K562 (cell line): ENCODE data around the gene FMOD. TPM values are rescaled to one million over a fixed set of nuclear protein-coding genes. Genes with fewer than 3 reads are reported as not detected.
A peak's percentile ranks its signal among the peaks of the same experiment; 100 is the strongest.

Source experiments
- ARID2 ChIP-seq: fragments of 450-650 bp; IDR thresholded peaks from 2 replicates; pipeline ENCODE4 v1.6.1; 2017; ENCODE audit warnings: antibody characterized with exemption, mild to moderate bottlenecking
- E2F1 ChIP-seq: sonication (generic); formaldehyde crosslinking; IDR thresholded peaks from 2 replicates; pipeline ENCODE4 v1.8.1; 2023; ENCODE audit warnings: mild to moderate bottlenecking, missing genetic modification reagents, moderate library complexity
- EP400 ChIP-seq: fragments of 450-650 bp; IDR thresholded peaks from 2 replicates; pipeline ENCODE4 v1.6.1; 2017; ENCODE audit warnings: antibody characterized with exemption, mild to moderate bottlenecking, moderate library complexity
- FOXJ3 ChIP-seq: sonication (generic); formaldehyde crosslinking; IDR thresholded peaks from 2 replicates; pipeline ENCODE4 v1.4.0; 2020; ENCODE audit warnings: mild to moderate bottlenecking, missing genetic modification reagents
- FOXO4 ChIP-seq: fragments of 450-650 bp; formaldehyde crosslinking; IDR thresholded peaks from 2 replicates; pipeline ENCODE4 v1.4.0; 2020; ENCODE audit warnings: mild to moderate bottlenecking, moderate library complexity
- IRF2 ChIP-seq: sonication (generic); formaldehyde crosslinking; IDR thresholded peaks from 2 replicates; pipeline ENCODE4 v1.8.1; 2022; ENCODE audit warnings: mild to moderate bottlenecking, missing genetic modification reagents
- KLF6 ChIP-seq: fragments of 250-450 bp; sonication (Bioruptor Pico); IDR thresholded peaks from 2 replicates; pipeline ENCODE4 v1.4.0; 2020; ENCODE audit warnings: mild to moderate bottlenecking, moderate library complexity, borderline replicate concordance
- L3MBTL2 ChIP-seq: fragments of 450-650 bp; IDR thresholded peaks from 2 replicates; pipeline ENCODE4 v1.6.1; 2016; ENCODE audit warnings: mild to moderate bottlenecking, moderate library complexity
- NRF1 ChIP-seq, 2 experiments: fragments of 450-650 bp; IDR thresholded peaks in 1 of 2; conservative IDR thresholded peaks in 1 of 2; 2 replicates each; pipeline ENCODE4 v1.6.1; 2014; ENCODE audit warnings: mild to moderate bottlenecking in 2 of 2
- RB1 ChIP-seq: fragments of 450-650 bp; IDR thresholded peaks from 2 replicates; pipeline ENCODE4 v1.6.1; 2017; ENCODE audit warnings: low read depth, mild to moderate bottlenecking
- RBM25 ChIP-seq: fragments of 200-400 bp; formaldehyde crosslinking; IDR thresholded peaks from 2 replicates; pipeline ENCODE4 v1.6.1; 2018; ENCODE audit warnings: low read length, low read depth, moderate library complexity; ENCODE audit not compliant: severe bottlenecking
- RFX1 ChIP-seq: fragments of 450-650 bp; IDR thresholded peaks from 2 replicates; pipeline ENCODE4 v1.6.1; 2016; ENCODE audit warnings: mild to moderate bottlenecking, moderate library complexity
- SNIP1 ChIP-seq: fragments of 450-650 bp; IDR thresholded peaks from 2 replicates; pipeline ENCODE4 v1.7.1; 2017; ENCODE audit warnings: low read depth, mild to moderate bottlenecking
- SP2 ChIP-seq: IDR thresholded peaks from 2 replicates; pipeline ENCODE4 v1.6.1; 2011; ENCODE audit warnings: mild to moderate bottlenecking, low read depth, low read length, moderate library complexity; ENCODE audit not compliant: poor library complexity, severe bottlenecking; ENCODE audit errors: extremely low read depth
- SREBF1 ChIP-seq: fragments of 150-350 bp; IDR thresholded peaks from 2 replicates; pipeline ENCODE4 v1.6.1; 2014; ENCODE audit warnings: antibody characterized with exemption, low read depth, low read length, borderline replicate concordance
- SRSF3 ChIP-seq: fragments of 200-400 bp; formaldehyde crosslinking; IDR thresholded peaks from 2 replicates; pipeline ENCODE4 v1.6.1; 2016; ENCODE audit warnings: mild to moderate bottlenecking, low read length, moderate library complexity; ENCODE audit not compliant: insufficient read depth
- TCFL5 ChIP-seq: fragments of 250-450 bp; sonication (Bioruptor Pico); conservative IDR thresholded peaks from 2 replicates; pipeline ENCODE4 v1.6.1; 2021; ENCODE audit warnings: mild to moderate bottlenecking, moderate library complexity, matching md5 sums
- TEAD2 ChIP-seq: fragments of 450-650 bp; IDR thresholded peaks from 2 replicates; pipeline ENCODE4 v1.6.1; 2016; ENCODE audit warnings: missing genetic modification characterization, control low read depth, missing compliant biosample characterization
- ZBTB8A ChIP-seq: fragments of 450-650 bp; IDR thresholded peaks from 2 replicates; pipeline ENCODE4 v1.6.1; 2018; ENCODE audit warnings: mild to moderate bottlenecking, moderate library complexity; ENCODE audit not compliant: partially characterized antibody
- ZNF324 ChIP-seq: fragments of 250-450 bp; sonication (Bioruptor Pico); IDR thresholded peaks from 2 replicates; pipeline ENCODE4 v1.4.0; 2020; ENCODE audit warnings: mild to moderate bottlenecking
- ZNF695 ChIP-seq: fragments of 450-650 bp; formaldehyde crosslinking; IDR thresholded peaks from 2 replicates; pipeline ENCODE4 v1.4.0; 2020; ENCODE audit warnings: mild to moderate bottlenecking, moderate library complexity
- polyA plus RNA-seq, 8 experiments: library from polyadenylated mRNA; depleted of rRNA in 4 of 8; stranded (reverse) in 5 of 8; unstranded in 3 of 8; fragments of >200 nt; fragmentation: Nextera tagmentation in 2 of 8; fragmentation: Illumina TruSeq in 1 of 8; extraction: Ambion mirVana in 2 of 8; extraction: Trizol in 1 of 8; gene quantifications; 2 replicates each; pipeline versions ENCODE4 v1.2.1 to v1.2.3, GENCODE V29; 2011 to 2014; ENCODE audit warnings: inconsistent platforms in 1 of 8, missing spikeins in 1 of 8
- total RNA-seq, 7 experiments: library from RNA; depleted of rRNA in 6 of 7; stranded (reverse); fragments of >200 nt in 6 of 7; fragmentation: Illumina TruSeq in 2 of 7; extraction: Trizol in 2 of 7; gene quantifications; 2 replicates each; pipeline versions ENCODE4 v1.2.1 to v1.2.3, GENCODE V29; 2011 to 2021; ENCODE audit warnings: low replicate concordance in 1 of 7
- TF ChIP-seq, protein P1 (sequence below): fragments of 450-650 bp; IDR thresholded peaks from 2 replicates; pipeline ENCODE4 v1.6.1; 2017; ENCODE audit warnings: antibody characterized with exemption, mild to moderate bottlenecking
- TF ChIP-seq, protein P2 (sequence below): fragments of 250-450 bp; sonication (Bioruptor Pico); IDR thresholded peaks from 2 replicates; pipeline ENCODE4 v1.6.1; 2021; ENCODE audit warnings: mild to moderate bottlenecking

The FMOD gene
- total and polyA plus RNA-seq, 9 of the 15 experiments (the other 6 are each of a cell fraction or from before 2014, with no cell fraction given), result 0.03 to 0.13 (median 0.03) TPM; not detected in 6

DNA sequence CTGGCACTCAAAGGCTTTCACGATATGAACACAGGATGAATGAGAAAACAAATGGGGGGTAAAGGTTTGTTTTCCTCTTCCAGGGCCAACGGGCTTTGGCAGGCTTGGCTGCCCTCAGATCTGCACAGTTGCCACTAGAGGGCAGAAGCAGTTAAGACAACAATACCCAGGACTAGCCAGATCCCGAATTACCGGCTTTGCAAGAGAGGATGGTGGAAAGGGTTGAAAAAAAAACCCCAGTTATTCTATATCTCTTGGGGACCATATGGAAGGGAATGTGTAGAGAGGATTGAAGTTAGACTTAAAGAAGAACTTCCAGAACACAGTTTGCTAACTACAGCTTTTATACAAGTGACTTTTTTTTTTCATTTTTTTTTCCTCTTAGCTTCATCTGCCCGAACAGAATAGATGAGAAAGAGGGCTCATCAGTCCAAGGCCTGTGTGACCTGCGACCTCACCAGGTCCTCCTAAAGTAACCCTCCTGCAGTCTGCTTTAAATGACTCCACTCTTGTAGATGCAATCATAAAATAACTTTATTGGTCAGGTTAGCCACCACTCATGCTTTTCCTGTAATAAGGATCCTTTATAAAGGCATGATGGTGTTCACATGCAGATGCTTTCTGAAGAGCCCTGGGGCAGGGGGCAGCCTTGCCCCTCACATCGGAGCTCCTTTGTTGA lies 10.7 kb downstream of the FMOD start (continued):
- no peak for TF ChIP-seq TCFL5 (CRISPR knock-in tag)
- 0 out of 2 replicates have a peak, but pooled peaks have one; percentile 14 for TF ChIP-seq TEAD2 (tag)
- no peak for TF ChIP-seq KLF6 (CRISPR knock-in tag)
- TF ChIP-seq, protein P1, sequence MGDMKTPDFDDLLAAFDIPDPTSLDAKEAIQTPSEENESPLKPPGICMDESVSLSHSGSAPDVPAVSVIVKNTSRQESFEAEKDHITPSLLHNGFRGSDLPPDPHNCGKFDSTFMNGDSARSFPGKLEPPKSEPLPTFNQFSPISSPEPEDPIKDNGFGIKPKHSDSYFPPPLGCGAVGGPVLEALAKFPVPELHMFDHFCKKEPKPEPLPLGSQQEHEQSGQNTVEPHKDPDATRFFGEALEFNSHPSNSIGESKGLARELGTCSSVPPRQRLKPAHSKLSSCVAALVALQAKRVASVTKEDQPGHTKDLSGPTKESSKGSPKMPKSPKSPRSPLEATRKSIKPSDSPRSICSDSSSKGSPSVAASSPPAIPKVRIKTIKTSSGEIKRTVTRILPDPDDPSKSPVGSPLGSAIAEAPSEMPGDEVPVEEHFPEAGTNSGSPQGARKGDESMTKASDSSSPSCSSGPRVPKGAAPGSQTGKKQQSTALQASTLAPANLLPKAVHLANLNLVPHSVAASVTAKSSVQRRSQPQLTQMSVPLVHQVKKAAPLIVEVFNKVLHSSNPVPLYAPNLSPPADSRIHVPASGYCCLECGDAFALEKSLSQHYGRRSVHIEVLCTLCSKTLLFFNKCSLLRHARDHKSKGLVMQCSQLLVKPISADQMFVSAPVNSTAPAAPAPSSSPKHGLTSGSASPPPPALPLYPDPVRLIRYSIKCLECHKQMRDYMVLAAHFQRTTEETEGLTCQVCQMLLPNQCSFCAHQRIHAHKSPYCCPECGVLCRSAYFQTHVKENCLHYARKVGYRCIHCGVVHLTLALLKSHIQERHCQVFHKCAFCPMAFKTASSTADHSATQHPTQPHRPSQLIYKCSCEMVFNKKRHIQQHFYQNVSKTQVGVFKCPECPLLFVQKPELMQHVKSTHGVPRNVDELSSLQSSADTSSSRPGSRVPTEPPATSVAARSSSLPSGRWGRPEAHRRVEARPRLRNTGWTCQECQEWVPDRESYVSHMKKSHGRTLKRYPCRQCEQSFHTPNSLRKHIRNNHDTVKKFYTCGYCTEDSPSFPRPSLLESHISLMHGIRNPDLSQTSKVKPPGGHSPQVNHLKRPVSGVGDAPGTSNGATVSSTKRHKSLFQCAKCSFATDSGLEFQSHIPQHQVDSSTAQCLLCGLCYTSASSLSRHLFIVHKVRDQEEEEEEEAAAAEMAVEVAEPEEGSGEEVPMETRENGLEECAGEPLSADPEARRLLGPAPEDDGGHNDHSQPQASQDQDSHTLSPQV, result no peak
- TF ChIP-seq SNIP1, result no peak
- no peak for TF ChIP-seq IRF2
- no peak for TF ChIP-seq EP400
- TF ChIP-seq RFX1, result no peak
- TF ChIP-seq ZBTB8A, result no peak
- TF ChIP-seq L3MBTL2, result no peak
- TF ChIP-seq ZNF695 (CRISPR knock-in tag), result no peak
- TF ChIP-seq FOXO4 (CRISPR knock-in tag), result no peak
- no peak for TF ChIP-seq SP2
- no peak for TF ChIP-seq E2F1 (CRISPR knock-in tag)
- 0 out of 2 replicates have a peak, but pooled peaks have one; percentile 71 for TF ChIP-seq ARID2
- TF ChIP-seq NRF1 (conservative IDR thresholded peaks at IDR 0.05 in 1 of 2, IDR thresholded peaks at IDR 0.05 in 1 of 2), result no peak
- no peak for TF ChIP-seq FOXJ3 (CRISPR knock-in tag)
- peak; percentile 36 for TF ChIP-seq RBM25
- TF ChIP-seq, protein P2, sequence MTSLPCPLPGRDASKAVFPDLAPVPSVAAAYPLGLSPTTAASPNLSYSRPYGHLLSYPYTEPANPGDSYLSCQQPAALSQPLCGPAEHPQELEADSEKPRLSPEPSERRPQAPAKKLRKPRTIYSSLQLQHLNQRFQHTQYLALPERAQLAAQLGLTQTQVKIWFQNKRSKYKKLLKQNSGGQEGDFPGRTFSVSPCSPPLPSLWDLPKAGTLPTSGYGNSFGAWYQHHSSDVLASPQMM (CRISPR knock-in tag), result no peak
- no peak for TF ChIP-seq SRSF3
- TF ChIP-seq ZNF324, result no peak
- no peak for TF ChIP-seq SREBF1
- TF ChIP-seq RB1, result peak; percentile 68; the same call in 1 of the 2 replicates
